UCSD-AML1 (cell line): Measurements from ENCODE around the gene SHROOM2.
"Not testable (repeated sequence)": the region's sequence is repeated elsewhere in the genome, so short reads cannot be mapped to it uniquely, and the experiment has no call there.

Experiments
- DNase-seq: peaks from one replicate; lab custom pipeline; 2025; ENCODE audit not compliant: unreplicated experiment; lab: John Stamatoyannopoulos, UW

Gene SHROOM2

GRCh38 chrX:9785254-9785943 lies 830 bp upstream of the SHROOM2 start:
- no peak for DNase-seq

GRCh38 chrX:9786798-9787635 lies 788 bp downstream of the SHROOM2 start:
- no peak for DNase-seq

- DNase-seq = no peak
Observed at GRCh38 chrX:9788911-9789310, 2.7 kb downstream of the SHROOM2 start.

GRCh38 chrX:9789555-9789954 lies 3.3 kb downstream of the SHROOM2 start:
- DNase-seq = no peak

- DNase-seq = no peak
Observed at GRCh38 chrX:9790866-9791265, 4.6 kb downstream of the SHROOM2 start.

GRCh38 chrX:9794495-9794894 lies 8.3 kb downstream of the SHROOM2 start:
- no peak for DNase-seq

- DNase-seq = no peak
Observed at GRCh38 chrX:9797384-9798360, 11.4 kb downstream of the SHROOM2 start.

- DNase-seq = no peak
Observed at GRCh38 chrX:9802737-9803136, 16.5 kb downstream of the SHROOM2 start.

GRCh38 chrX:9804444-9804843 lies 18.2 kb downstream of the SHROOM2 start:
- no peak for DNase-seq

GRCh38 chrX:9805956-9806355 lies 19.7 kb downstream of the SHROOM2 start:
- DNase-seq = no peak

GRCh38 chrX:9807355-9808182 lies 21.3 kb downstream of the SHROOM2 start:
- no peak for DNase-seq

- DNase-seq = not testable (repeated sequence)
Observed at GRCh38 chrX:9809876-9810275, 23.6 kb downstream of the SHROOM2 start.

- not testable (repeated sequence) for DNase-seq
Observed at GRCh38 chrX:9811086-9811485, 24.9 kb downstream of the SHROOM2 start.

- DNase-seq = peak; percentile 18
Observed at GRCh38 chrX:9816084-9816700, 30.0 kb downstream of the SHROOM2 start.

- DNase-seq = no peak
Observed at GRCh38 chrX:9821572-9821971, 35.3 kb downstream of the SHROOM2 start.

GRCh38 chrX:9824554-9824953 lies 38.3 kb downstream of the SHROOM2 start:
- DNase-seq = no peak

GRCh38 chrX:9825129-9825790 lies 39.0 kb downstream of the SHROOM2 start:
- no peak for DNase-seq

GRCh38 chrX:9825966-9826365 lies 39.7 kb downstream of the SHROOM2 start:
- no peak for DNase-seq
